Uterus (tissue), 4 donors: ENCODE measurements around the gene CCDC69. TPM values are rescaled to one million over a fixed set of nuclear protein-coding genes. Genes with fewer than 3 reads are reported as not detected.

ENCODE experiments used
- DNase-seq, 2 donors: peaks; one replicate each; pipeline ENCODE4 v3.0.0-alpha.2; 2019 to 2020
- H3K27ac ChIP-seq, 2 donors: fragments of 200-600 bp; sonication (generic); 1 replicate in 1 of 2; 2 replicates in 1 of 2; pipeline ENCODE4 v1.5.1; 2016 to 2018
- H3K27me3 ChIP-seq, 2 donors: fragments of 200-600 bp; sonication (generic); one replicate each; pipeline ENCODE4 v1.5.1; 2018 to 2019; ENCODE audit warnings: control low read depth in 1 of 2
- H3K36me3 ChIP-seq, 2 donors: fragments of 200-600 bp; sonication (generic); one replicate each; pipeline ENCODE4 v1.5.1; 2019; ENCODE audit warnings: control low read depth in 1 of 2
- H3K4me1 ChIP-seq, 2 donors: fragments of 200-600 bp; sonication (generic); one replicate each; pipeline ENCODE4 v1.5.1; 2018 to 2019; ENCODE audit warnings: control low read depth in 1 of 2
- H3K4me3 ChIP-seq, 2 donors: fragments of 200-600 bp; sonication (generic); 1 replicate in 1 of 2; 2 replicates in 1 of 2; pipeline ENCODE4 v1.5.1; 2018 to 2019; ENCODE audit warnings: mild to moderate bottlenecking in 1 of 2
- H3K9me3 ChIP-seq, 2 donors: fragments of 200-600 bp; sonication (generic); one replicate each; pipeline ENCODE4 v1.5.1; 2019; ENCODE audit warnings: control low read depth in 1 of 2
- CTCF ChIP-seq, 4 experiments: fragments of 200-600 bp in 2 of 4; fragments of 450-650 bp in 2 of 4; sonication (generic) in 2 of 4; IDR thresholded peaks; one replicate each; pipeline ENCODE4 v1.5.1; 2016 to 2019; ENCODE audit warnings: antibody characterized with exemption in 4 of 4, mild to moderate bottlenecking in 2 of 4, moderate library complexity in 1 of 4
- POLR2A ChIP-seq, 2 donors: fragments of 450-650 bp; IDR thresholded peaks; one replicate each; pipeline ENCODE4 v1.6.1; 2016; ENCODE audit warnings: antibody characterized with exemption in 2 of 2, mild to moderate bottlenecking in 1 of 2, moderate library complexity in 1 of 2
- intact Hi-C: fragments of 100-400 bp; cut with DNase I; formaldehyde crosslinking; loops from one replicate; pipeline ENCODE4 v1.15.1; 2023; ENCODE audit warnings: low total_unique reads
- total RNA-seq, 4 donors: library from RNA; depleted of rRNA in 3 of 4; stranded (reverse); fragments of >200 nt in 3 of 4; gene quantifications; one replicate each; pipeline versions ENCODE4 v1.1.0 to v1.2.4, GENCODE V29; 2014 to 2023
- donor health status: DM: yes; HTN: yes; CAD: no.

Gene CCDC69
- total RNA-seq, 4 donors from 2014 or later, result 19.5 to 76.2 (median 40.6) TPM

GRCh38 chr5:151186052-151186451, 37.8 kb downstream of the CCDC69 start:
- peak in 1 of 2 donors; percentile 6 for DNase-seq
- no peaks in the 10 kb centered on the region for H3K36me3 ChIP-seq
- intact Hi-C loops, result no loop called here
- TF ChIP-seq CTCF (IDR thresholded peaks at IDR 0.05) (no peak), POLR2A (IDR thresholded peaks at IDR 0.05) (no peak)
- no peaks in the 10 kb centered on the region for H3K9me3 ChIP-seq
- no peak overlapping the region for H3K27ac ChIP-seq
- H3K4me1 ChIP-seq, result no peaks in the 10 kb centered on the region
- H3K27me3 ChIP-seq, result no peaks in the 10 kb centered on the region
- no peak overlapping the region for H3K4me3 ChIP-seq

GRCh38 chr5:151184316-151185042, 39.4 kb downstream of the CCDC69 start:
- no peak for DNase-seq
- no peaks in the 10 kb centered on the region for H3K27me3 ChIP-seq
- H3K9me3 ChIP-seq, result no peaks in the 10 kb centered on the region
- intact Hi-C loops, result no loop called here
- no peak for TF ChIP-seq CTCF (IDR thresholded peaks at IDR 0.05)
- TF ChIP-seq POLR2A (IDR thresholded peaks at IDR 0.05), result no peak
- H3K27ac ChIP-seq, result no peak overlapping the region
- no peaks in the 10 kb centered on the region for H3K36me3 ChIP-seq
- H3K4me3 ChIP-seq, result no peak overlapping the region
- no peaks in the 10 kb centered on the region for H3K4me1 ChIP-seq

GRCh38 chr5:151183456-151184245, 40.2 kb downstream of the CCDC69 start:
- Histone ChIP-seq H3K27ac (no peak overlapping the region), H3K9me3 (no peaks in the 10 kb centered on the region), H3K4me3 (no peak overlapping the region), H3K27me3 (no peaks in the 10 kb centered on the region), H3K36me3 (no peaks in the 10 kb centered on the region), H3K4me1 (no peaks in the 10 kb centered on the region)
- intact Hi-C loops, result no loop called here
- no peak for TF ChIP-seq POLR2A (IDR thresholded peaks at IDR 0.05)
- TF ChIP-seq CTCF (IDR thresholded peaks at IDR 0.05), result no peak
- no peak for DNase-seq

- Histone ChIP-seq H3K36me3 (no peaks in the 10 kb centered on the region), H3K27ac (no peak overlapping the region), H3K4me3 (no peak overlapping the region), H3K27me3 (no peaks in the 10 kb centered on the region), H3K4me1 (no peaks in the 10 kb centered on the region), H3K9me3 (no peaks in the 10 kb centered on the region)
- peak in 1 of 2 donors; percentile 3 for DNase-seq
- intact Hi-C loops, result no loop called here
- TF ChIP-seq CTCF (IDR thresholded peaks at IDR 0.05) (no peak), POLR2A (IDR thresholded peaks at IDR 0.05) (no peak)
These were observed 40.9 kb downstream of the CCDC69 start for GRCh38 chr5:151182976-151183375.

- H3K4me1 ChIP-seq, result no peaks in the 10 kb centered on the region
- no peak for TF ChIP-seq CTCF (IDR thresholded peaks at IDR 0.05)
- TF ChIP-seq POLR2A (IDR thresholded peaks at IDR 0.05), result no peak
- H3K36me3 ChIP-seq, result no peaks in the 10 kb centered on the region
- H3K27ac ChIP-seq, result no peak overlapping the region
- no peaks in the 10 kb centered on the region for H3K27me3 ChIP-seq
- peak in 1 of 2 donors; percentile 5 for DNase-seq
- intact Hi-C loops, result no loop called here
- no peaks in the 10 kb centered on the region for H3K9me3 ChIP-seq
- no peak overlapping the region for H3K4me3 ChIP-seq
These were observed 41.4 kb downstream of the CCDC69 start for GRCh38 chr5:151182524-151182900.
